ENCODE measurements around the gene CNTN5.

GRCh38 chr11:100235085-100235484, 1214.3 kb downstream of the CNTN5 start:
- TF ChIP-seq EZH2 (IDR thresholded peaks at IDR 0.05) (no peak), POLR2AphosphoS5 (IDR thresholded peaks at IDR 0.05; ENCODE audit: borderline replicate concordance, low read depth, low read length) (no peak), FOXP2 (optimal IDR thresholded peaks at IDR 0.05; ENCODE audit: control extremely low read depth, extremely low read length, insufficient read depth) (no peak)
